ENCODE data around the gene METTL2A.
A peak's percentile ranks its signal among the peaks of the same experiment; 100 is the strongest.
"Not testable (repeated sequence)": the region's sequence is repeated elsewhere in the genome, so short reads cannot be mapped to it uniquely, and the experiment has no call there.

Gene METTL2A

DNA sequence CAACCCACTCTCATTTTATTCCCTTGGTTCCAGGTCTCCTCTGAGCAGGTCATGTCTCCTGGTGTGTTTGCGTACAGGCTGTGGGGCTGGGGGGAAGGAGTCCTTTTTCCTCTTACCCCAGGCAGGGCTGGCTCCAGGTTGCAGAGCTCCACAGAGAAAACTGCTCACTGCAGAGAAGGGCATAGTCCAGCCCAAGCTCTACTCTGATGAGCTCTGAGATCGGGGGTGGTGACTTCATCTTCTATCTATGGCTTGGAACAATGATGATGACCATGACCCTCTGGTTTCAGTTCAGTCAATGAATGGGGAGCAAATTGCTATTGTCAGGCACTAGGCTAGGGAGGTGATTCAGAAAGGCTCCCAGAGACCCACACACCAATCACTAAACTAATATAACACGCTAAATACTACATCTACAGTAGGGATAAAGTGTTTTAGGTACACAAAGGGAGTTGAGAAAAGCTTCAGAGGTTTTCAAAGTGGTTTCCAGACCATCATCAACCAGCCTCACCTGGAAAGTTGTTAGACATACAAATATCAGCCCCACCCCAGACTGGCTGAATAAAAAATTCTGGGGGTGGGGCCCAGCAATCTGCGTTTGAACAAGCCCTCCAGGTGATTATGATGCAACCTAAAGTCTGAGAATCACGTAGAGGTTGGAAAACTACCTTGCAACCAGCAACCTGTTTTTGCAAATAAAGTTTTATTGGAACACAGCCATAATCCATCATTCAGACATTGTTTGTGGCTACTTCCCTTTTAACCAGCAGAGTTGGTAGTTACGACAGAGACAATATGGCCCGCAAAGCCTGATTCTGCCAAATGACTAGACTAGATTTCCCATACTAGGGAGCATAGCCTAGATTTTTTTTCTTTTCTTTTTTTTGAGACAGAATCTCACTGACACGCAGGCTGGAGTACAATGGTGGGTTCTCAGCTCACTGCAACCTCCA lies 49.6 kb downstream of the METTL2A start:
- not testable (repeated sequence) for DNase-seq

DNA sequence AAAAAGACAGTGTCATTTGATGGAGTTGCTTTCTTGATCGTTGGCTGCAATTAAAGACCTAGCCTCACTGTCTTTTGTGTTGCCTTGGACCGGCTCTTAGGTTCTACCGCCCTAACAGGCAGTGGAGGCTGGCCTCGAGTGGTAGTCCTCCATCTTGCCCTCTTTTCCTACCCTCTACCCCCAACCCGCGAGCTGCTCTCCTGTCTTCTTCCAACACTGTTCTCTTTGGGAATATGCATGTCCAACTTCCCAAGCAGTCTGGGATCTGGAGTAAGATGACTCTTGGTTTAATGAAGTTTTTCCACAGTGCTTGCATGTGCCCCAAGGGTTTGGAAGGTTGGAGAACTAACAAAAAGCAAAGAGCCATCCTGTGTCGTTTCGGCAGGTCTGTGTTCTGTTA lies 53.4 kb downstream of the METTL2A start:
- DNase-seq: not testable (repeated sequence)

DNA sequence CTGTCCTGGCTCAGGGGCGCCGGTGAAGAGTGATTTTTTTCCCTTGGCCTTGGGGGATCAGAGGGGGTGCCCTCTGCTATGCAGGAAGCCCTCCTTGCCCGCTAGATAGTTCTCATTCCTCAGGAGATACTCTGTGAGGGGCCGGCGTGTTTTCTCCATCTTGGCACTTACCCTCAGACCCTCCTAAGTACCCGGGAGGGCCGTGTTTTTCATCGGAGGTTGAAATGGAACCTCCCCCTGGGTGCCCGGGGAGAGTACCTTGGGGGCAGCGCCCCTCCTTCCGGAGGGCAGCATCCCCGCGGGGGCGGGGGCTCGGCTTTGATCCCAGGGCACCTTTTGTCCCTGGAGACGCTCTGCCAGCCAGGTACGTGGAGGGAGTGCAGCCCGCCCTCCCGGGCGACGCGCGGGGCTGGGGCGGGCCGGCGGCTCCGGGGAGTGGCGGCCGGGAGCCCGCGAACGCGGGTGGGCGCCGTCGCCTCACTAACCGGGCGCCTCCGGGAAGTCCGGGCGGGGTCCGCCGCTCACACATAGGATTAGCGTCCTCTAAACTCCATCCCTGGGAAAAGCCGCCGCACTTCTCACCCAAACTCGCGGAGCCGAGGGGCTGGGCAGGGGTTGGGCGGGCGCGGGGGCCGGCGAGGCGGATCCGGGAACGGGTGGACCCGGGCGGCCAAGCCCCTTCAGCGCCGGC lies 54.2 kb downstream of the METTL2A start:
- DNase-seq: peak; percentile 38

DNA sequence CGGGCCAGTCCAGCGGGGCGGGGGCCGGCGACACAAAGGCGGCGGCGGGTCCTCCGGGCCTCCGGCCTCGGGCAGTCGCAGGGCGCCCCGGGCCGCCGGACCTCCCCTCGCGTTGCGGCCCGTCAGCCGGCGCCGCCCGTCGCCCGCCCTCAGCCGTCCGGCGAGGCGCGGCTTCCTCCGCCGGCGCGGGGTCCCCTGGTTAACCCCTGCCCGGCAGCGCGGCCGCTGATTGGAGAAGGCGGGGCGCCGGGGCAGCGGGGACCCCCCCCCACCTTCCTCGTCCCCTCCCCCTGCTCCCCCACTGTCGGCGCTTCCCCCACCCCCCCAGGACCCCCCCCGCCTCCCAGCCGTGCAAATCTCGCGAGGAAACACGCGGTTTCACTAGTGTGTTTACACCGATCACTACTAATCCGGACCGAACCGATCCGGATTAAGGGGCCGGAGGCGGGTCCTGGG lies 54.8 kb downstream of the METTL2A start, which contains the start of gene TLK2:
Gene TLK2 (plus strand): TSS at position 402 of the 456 bp plus-strand sequence. CDS start 2,301 bp downstream, outside the sequence.
- peak; percentile 83 for DNase-seq

DNA sequence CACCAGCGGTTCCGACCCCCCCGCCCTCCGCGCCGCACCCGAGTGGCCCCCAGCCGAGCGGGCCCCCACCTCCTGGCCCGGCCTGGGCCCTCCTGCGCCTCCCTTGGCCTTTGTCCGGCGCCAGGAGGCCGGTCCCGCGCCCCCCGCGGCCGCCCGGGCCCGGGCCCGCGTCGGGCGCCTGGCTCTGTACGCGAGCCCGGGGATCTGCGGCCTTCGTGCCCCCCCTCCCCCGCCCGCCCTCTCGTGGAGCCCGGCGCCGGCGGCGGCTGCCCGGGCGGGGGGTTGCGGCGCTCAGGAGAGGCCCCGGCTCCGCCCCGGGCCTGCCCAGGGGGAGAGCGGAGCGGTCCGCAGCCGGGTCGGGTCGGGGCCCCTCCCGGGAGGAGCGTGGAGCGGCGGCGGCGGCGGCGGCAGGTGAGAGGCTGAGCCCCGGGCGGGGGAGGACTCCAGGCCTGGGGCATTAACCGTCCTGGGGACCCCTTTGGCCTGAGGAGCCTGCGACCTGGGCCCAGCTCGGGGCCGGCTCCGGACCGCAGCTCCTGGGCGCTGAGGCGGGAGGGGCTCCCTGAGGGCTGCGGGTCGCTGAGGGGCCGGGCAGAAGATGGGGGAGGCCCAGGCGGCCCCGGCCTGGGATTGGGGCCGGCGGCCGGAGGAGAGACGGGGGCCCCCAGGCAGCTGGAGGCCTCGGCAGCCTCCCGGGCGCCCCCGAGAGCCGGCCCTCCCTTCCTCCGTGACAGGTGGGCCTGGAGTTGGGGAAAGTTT lies 55.4 kb downstream of the METTL2A start:
- DNase-seq: peak; percentile 29

DNA sequence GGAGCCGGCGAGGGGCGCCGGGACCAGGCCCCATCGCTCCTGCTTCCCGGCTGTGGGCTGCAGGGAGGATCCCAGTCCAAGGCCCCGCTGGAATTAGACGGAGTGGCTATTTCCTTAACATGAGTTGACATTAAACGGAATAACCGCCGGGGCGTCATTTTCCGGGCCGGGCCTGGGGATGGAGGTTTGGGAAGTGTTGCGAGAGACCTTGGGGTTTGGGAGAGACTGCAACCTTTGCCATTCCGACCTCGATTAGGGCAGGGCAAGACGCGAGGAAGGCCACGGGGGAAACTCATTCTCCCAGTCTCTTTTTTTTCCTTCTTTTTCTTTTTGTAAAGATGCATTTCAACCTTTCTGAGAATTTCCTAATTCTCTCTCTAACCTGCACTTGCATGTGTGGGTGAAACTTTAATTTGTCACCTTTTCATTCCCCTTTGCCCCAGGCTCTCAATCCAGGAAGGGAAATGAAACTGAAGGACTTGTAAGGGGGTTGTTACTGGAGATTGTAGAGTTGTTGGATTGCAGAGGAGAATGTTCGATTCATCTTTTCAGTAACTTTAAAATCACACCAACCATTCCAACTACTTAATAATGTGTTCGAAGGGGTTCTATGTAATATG lies 56.1 kb downstream of the METTL2A start:
- DNase-seq: peak; percentile 4

DNA sequence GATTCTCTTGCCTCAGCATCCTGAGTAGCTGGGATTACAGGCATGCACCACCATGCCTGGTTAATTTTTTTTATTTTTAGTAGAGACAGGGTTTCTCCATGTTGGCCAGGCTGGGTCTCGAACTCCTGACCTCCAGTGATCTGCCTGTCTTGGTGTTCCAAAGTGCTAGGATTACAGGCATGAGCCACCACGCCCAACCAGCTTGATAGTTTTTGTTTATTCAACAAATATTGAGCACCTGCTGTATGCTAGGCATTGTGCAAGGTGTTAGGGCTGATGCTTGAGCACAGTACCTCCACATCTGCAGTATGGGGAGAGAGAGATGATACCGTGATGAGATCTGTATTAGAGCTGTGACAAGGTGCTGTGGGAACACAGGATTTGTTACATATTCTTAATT lies 58.9 kb downstream of the METTL2A start:
- DNase-seq: not testable (repeated sequence)

DNA sequence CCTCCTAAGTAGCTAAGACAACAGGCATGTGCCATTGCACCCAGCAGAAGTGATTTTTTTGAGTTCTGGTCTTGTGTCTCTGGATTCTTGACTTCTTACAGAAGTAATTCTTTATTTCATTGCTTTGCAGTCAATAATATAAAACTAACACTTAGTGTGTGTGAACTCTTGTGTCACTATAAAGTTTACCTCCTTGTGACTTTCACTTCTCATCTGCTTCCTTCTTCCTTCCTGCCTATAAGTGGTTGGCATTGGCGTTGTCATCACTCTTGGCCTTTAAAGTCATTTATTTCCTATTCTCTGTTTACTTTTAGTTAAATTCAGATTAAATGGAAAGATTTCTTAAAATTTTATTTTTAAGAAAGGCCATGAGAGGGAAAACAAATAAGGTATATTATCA lies 67.3 kb downstream of the METTL2A start:
- not testable (repeated sequence) for DNase-seq

DNA sequence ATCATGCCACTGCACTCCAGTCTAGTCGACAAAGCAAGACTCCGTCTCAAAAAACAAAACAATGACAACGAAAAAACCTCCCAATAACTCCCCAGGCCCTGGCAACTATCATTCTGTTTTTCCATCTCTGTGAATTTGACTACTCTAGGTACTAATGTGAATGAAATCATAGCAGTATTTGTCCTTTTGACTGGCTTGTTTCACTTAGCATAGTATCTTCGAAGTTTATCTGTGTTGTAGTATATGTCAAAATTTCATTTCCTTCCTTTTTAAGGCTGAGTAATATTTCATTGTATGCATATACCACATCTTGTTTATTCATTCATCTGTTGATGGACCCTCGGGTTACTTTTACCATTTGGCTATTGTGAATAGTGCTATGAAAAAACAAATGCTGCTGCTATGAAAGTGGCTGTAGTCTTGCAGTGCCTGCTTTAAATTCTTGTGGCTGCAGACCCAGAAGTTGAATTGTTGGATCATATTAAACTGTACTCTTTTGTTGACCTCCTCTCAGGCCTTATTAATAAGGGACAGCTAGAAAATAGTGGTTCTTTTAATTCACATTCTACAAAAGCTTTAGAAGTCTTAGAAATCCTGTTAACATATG lies 69.5 kb downstream of the METTL2A start:
- DNase-seq: not testable (repeated sequence)

DNA sequence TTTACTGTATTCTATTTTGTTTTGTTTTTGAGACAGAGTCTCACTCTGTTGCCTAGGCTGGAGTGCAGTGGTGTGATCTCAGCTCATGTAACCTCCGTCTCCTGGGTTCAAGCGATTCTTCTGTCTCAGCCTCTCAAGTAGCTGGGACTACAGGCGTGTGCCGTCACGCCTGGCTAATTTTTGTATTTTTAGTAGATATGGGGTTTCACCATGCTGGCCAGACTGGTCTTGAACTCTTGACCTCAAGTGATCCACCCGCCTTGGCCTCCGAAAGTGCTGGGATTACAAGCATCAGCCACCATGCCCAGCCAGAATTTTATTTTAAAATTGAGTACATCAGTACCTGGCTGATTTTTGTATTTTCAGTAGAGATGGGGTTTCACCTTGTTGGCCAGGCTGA lies 70.4 kb downstream of the METTL2A start:
- DNase-seq: not testable (repeated sequence)

DNA sequence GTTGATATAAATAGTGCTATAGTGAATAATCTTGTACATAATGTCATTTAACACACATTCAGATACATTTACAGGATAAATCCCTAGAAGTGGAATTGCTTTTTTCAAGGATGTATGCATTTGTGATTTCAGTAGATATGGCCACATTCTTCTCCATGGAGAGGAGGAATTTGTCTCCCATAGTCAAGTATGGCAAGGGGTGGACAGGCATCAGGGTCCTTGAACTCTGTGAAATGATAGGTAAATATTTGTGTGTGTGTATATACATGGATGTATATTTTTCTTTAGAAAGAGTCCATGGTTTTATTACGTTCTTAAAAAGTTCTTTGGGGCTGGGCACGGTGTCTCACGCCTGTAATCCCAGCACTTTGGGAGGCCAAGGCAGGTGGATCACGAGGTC lies 72.6 kb downstream of the METTL2A start:
- DNase-seq: not testable (repeated sequence)

DNA sequence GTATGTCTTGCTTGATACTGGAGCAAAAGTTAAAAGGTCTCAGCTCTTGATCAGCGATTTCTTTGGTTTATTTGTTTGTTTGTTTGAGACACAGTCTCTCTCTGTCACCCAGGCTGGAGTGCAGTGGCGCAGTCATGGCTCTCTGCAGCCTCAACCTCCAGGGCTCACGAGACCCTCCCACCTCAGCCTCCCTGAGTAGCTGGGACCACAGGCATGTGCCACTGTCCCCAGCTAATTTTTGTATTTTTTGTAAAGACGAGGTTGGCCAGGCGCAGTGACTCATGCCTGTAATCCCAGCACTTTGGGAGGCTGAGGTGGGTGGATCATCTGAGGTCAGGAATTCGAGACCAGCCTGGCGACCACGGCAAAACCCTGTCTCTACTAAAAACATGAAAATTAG lies 75.1 kb downstream of the METTL2A start:
- DNase-seq: not testable (repeated sequence)
